ENCODE data around the gene TROAP.

DNA sequence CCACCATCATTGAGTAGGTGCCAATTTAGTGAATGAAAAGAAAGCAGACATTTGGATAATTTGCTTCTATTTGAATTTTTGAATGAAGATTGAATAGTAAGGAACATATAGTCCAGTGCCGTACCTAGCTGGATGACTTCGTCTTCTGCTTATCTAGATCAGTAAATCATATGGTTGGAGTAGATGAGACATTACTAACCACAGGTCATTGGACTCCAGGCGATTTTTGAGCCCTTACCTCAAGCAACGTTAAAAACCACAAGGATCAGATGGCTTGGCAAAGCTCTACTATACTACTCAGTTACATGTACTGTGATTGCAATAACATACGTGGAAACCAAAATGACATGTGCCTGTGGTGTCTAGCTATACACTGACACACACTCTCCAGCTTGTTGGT is 42.5 kb downstream of the TROAP start:
- no peak for TF ChIP-seq POLR2A (IDR thresholded peaks at IDR 0.05)
- TF ChIP-seq, protein P1, sequence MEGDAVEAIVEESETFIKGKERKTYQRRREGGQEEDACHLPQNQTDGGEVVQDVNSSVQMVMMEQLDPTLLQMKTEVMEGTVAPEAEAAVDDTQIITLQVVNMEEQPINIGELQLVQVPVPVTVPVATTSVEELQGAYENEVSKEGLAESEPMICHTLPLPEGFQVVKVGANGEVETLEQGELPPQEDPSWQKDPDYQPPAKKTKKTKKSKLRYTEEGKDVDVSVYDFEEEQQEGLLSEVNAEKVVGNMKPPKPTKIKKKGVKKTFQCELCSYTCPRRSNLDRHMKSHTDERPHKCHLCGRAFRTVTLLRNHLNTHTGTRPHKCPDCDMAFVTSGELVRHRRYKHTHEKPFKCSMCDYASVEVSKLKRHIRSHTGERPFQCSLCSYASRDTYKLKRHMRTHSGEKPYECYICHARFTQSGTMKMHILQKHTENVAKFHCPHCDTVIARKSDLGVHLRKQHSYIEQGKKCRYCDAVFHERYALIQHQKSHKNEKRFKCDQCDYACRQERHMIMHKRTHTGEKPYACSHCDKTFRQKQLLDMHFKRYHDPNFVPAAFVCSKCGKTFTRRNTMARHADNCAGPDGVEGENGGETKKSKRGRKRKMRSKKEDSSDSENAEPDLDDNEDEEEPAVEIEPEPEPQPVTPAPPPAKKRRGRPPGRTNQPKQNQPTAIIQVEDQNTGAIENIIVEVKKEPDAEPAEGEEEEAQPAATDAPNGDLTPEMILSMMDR (IDR thresholded peaks at IDR 0.05) = no peak

All from lower leg skin (tissue), 3 donors.